A673 (cell line): ENCODE data around the gene ZNF768. TPM values are rescaled to one million over a fixed set of nuclear protein-coding genes. Genes with fewer than 3 reads are reported as not detected.
"Not testable (repeated sequence)": the region's sequence is repeated elsewhere in the genome, so short reads cannot be mapped to it uniquely, and the experiment has no call there.

Experiments used
- BruUV-seq: library from RNA; stranded (reverse); fragments of 400-500 nt; replicated peaks from 2 replicates; lab custom pipeline; 2021; lab: Mats Ljungman, UMichigan
- CTCF ChIA-PET: fragments of 300-600 bp; sonication (Branson Sonifier 250); formaldehyde crosslinking; loops from one replicate; lab custom pipeline; 2022; ENCODE audit warnings: antibody characterized with exemption; lab: Charles Lee
- POLR2A ChIA-PET: fragments of 300-600 bp; sonication (Branson Sonifier 250); formaldehyde crosslinking; loops from one replicate; lab custom pipeline; 2022; ENCODE audit warnings: antibody characterized with exemption; ENCODE audit not compliant: low non-redundant PET; lab: Charles Lee
- DNase-seq: peaks from one replicate; pipeline ENCODE4 v3.0.0-alpha.2; 2015; ENCODE audit warnings: low spot score
- H3K27ac ChIP-seq: fragments of 200-600 bp; sonication (generic); 2 replicates; pipeline ENCODE4 v1.5.1; 2016; ENCODE audit warnings: mixed run types, low read depth, mild to moderate bottlenecking, mixed read lengths, antibody characterized with exemption, low read length; ENCODE audit not compliant: poor library complexity, severe bottlenecking
- H3K27me3 ChIP-seq: fragments of 200-600 bp; sonication (generic); replicated peaks from 2 replicates; pipeline ENCODE4 v1.6.1; 2017; ENCODE audit warnings: mixed run types, low read depth, mild to moderate bottlenecking, mixed read lengths, antibody characterized with exemption, low read length; ENCODE audit not compliant: insufficient read depth, poor library complexity
- H3K36me3 ChIP-seq: fragments of 200-600 bp; sonication (generic); 2 replicates; pipeline ENCODE4 v1.6.1; 2016; ENCODE audit warnings: mixed run types, mild to moderate bottlenecking, mixed read lengths, antibody characterized with exemption, low read length; ENCODE audit not compliant: insufficient read depth, poor library complexity, severe bottlenecking
- H3K4me1 ChIP-seq: fragments of 200-600 bp; sonication (generic); 2 replicates; pipeline ENCODE4 v1.6.1; 2017; ENCODE audit warnings: mixed run types, mild to moderate bottlenecking, mixed read lengths, antibody characterized with exemption, low read length; ENCODE audit not compliant: insufficient read depth, poor library complexity, severe bottlenecking
- H3K4me3 ChIP-seq: fragments of 200-600 bp; sonication (generic); 2 replicates; pipeline ENCODE4 v1.5.1; 2016; ENCODE audit warnings: low read depth, mixed run types, mild to moderate bottlenecking, mixed read lengths, low read length; ENCODE audit not compliant: poor library complexity, severe bottlenecking
- H3K9me3 ChIP-seq: fragments of 200-600 bp; sonication (generic); 2 replicates; pipeline ENCODE4 v1.6.1; 2016; ENCODE audit warnings: mixed run types, low read depth, mild to moderate bottlenecking, mixed read lengths, antibody characterized with exemption, low read length; ENCODE audit not compliant: poor library complexity, severe bottlenecking
- EZH2 ChIP-seq: fragments of 200-600 bp; sonication (generic); IDR thresholded peaks from 2 replicates; pipeline ENCODE4 v1.6.1; 2017; ENCODE audit warnings: borderline replicate concordance, low read depth, mild to moderate bottlenecking, mixed read lengths, antibody characterized with exemption, low read length; ENCODE audit not compliant: poor library complexity, severe bottlenecking
- intact Hi-C: fragments of 100-400 bp; cut with micrococcal nuclease; formaldehyde crosslinking; loops from one replicate; pipeline ENCODE4 v1.10.0; 2022; ENCODE audit not compliant: unreplicated experiment
- total RNA-seq: library from RNA; stranded (reverse); gene quantifications from 2 replicates; pipeline ENCODE4 v1.2.3, GENCODE V29; 2021
- TF ChIP-seq, protein P1 (sequence below): fragments of 300-800, 200-600 bp; sonication (generic); conservative IDR thresholded peaks from 2 replicates; pipeline ENCODE4 v1.5.1; 2017; ENCODE audit warnings: low read depth, mild to moderate bottlenecking, antibody characterized with exemption, low read length, moderate library complexity, mixed read lengths

The ZNF768 gene
- total RNA-seq, 1 experiment from 2014 or later = 32.7 TPM

DNA sequence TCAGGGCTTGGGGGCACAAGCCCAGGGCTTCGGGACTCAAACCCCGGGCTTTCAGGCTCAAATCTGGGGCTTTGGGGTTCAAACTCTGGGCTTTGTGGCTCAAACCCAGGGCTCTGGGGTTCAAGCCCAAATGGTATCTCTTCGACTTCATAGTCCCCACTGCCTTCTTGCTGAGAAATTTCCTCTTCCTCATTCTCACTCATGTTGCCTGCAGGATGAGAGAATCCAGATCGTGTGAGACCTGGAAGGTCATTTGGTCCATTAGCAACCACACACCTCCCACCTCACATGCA lies 576 bp downstream of the ZNF768 start:
- BruUV-seq = TSS peak; percentile 30
- H3K36me3 ChIP-seq = peaks cover 11% of the 10 kb centered on the region
- ChIA-PET POLR2A (no interaction called here), CTCF (no interaction called here)
- peak overlapping the region; percentile 86 for H3K4me3 ChIP-seq
- peak overlapping the region; percentile 95 for H3K27ac ChIP-seq
- DNase-seq = no peak
- peaks cover 12% of the 10 kb centered on the region for H3K4me1 ChIP-seq
- intact Hi-C loops = no loop called here
- TF ChIP-seq, protein P1, sequence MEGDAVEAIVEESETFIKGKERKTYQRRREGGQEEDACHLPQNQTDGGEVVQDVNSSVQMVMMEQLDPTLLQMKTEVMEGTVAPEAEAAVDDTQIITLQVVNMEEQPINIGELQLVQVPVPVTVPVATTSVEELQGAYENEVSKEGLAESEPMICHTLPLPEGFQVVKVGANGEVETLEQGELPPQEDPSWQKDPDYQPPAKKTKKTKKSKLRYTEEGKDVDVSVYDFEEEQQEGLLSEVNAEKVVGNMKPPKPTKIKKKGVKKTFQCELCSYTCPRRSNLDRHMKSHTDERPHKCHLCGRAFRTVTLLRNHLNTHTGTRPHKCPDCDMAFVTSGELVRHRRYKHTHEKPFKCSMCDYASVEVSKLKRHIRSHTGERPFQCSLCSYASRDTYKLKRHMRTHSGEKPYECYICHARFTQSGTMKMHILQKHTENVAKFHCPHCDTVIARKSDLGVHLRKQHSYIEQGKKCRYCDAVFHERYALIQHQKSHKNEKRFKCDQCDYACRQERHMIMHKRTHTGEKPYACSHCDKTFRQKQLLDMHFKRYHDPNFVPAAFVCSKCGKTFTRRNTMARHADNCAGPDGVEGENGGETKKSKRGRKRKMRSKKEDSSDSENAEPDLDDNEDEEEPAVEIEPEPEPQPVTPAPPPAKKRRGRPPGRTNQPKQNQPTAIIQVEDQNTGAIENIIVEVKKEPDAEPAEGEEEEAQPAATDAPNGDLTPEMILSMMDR = no peak
- H3K9me3 ChIP-seq = no peaks in the 10 kb centered on the region
- no peaks in the 10 kb centered on the region for H3K27me3 ChIP-seq

DNA sequence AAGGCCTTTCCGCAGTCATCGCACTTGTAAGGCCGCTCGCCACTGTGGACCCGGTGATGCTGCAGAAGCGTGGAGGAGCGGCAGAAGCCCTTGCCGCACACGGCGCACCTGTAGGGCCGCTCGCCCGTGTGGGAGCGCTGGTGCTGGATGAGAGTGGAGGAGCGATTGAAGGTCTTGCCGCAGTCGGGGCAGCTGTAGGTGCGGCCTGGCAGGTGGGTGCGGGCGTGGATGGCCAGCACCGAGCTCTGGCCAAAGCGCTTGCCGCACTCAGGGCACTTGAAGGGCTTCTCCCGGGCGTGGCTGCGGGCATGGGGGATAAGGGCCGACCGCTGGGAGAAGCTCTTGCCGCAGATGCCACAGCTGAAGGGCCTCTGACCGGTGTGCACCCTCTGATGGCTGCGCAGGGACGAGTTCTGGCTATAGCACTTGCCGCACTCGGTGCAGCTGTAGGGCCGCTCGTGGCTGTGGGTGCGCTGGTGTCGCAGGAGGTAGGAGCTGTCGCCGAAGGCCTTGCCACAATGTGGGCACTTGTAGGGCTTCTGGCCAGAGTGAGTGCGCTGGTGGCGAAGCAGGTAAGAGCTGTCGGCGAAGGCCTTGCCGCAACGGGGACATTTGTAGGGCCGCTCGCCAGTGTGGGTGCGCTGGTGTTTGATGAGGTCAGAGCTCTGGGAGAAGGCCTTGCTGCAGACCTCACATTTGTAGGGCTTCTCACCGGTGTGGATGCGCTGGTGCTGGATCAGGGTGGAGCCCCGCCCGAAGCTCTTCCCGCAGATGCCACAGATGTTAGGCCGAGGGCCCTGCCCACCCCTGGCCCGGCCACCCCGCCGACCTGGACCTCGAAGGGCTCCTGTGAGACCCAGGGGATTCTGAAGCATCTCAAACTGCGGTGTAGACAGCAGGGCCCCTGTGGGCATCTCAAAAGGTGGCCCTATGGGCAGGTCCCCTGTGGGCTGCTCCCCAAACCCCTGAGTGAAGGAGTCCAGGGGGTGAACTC lies 1.5 kb downstream of the ZNF768 start:
- peaks cover 12% of the 10 kb centered on the region for H3K4me1 ChIP-seq
- ChIA-PET CTCF (interaction anchor here (0.6 to 0.7 kb wide), 2 partner anchors 14 to 69 kb away, joined by 4 to 9 read pairs; no protein-coding TSS in a partner anchor), POLR2A (interaction anchor here (0.6 kb wide), 1 partner anchor 12 kb away, joined by 3 read pairs; no protein-coding TSS in a partner anchor)
- no peaks in the 10 kb centered on the region for H3K9me3 ChIP-seq
- H3K27me3 ChIP-seq = no peaks in the 10 kb centered on the region
- no peak for TF ChIP-seq EZH2
- TF ChIP-seq, protein P1 = no peak
- DNase-seq = no peak
- H3K4me3 ChIP-seq = no peak overlapping the region
- BruUV-seq = no TSS peak
- intact Hi-C loops = no loop called here
- peaks cover 9% of the 10 kb centered on the region for H3K36me3 ChIP-seq
- no peak overlapping the region for H3K27ac ChIP-seq

DNA sequence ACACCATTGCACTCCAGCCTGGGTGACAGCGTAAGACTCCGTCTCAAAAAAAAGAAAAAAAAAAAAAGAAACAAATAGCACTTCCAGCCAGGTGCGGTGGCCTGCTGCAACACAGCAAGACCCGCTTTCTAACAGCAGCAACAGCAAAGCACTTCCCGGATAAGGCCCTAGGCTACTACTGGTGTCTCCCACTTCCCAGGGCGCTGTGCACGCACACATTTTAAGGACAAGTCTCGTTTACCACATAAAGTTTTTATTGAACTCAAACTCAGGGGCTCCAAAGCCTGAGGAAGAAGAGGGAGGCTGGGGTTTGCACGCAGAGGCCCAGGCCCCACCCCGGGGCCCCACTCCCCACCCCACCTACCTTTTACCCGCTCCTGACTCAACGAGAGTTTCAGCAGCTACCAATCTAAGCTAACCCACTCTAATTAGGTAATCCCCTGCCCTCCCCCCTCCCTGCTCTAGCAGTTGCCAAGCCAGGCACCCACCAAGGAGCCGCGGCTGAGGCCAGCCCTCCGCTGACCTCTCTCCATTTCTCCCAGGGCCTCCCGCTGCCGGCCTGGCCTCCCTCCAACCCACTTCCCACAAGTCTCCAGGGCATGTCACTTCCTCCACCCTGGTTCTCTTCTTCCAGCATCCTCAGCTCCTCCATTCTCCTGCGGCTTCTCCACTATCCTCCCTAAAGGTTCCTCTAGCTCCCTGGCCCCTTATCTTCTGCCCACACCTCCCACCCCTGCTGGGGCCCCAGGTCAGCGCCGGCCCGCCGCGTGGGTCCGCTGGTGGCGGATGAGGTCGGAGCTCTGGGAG lies 2.4 kb downstream of the ZNF768 start:
- TF ChIP-seq EZH2 = no peak
- TF ChIP-seq, protein P1 = no peak
- CTCF ChIA-PET = interaction anchor here (0.6 to 0.7 kb wide), 2 partner anchors 13 to 68 kb away, joined by 4 to 9 read pairs; no protein-coding TSS in a partner anchor
- DNase-seq = no peak
- H3K27ac ChIP-seq = no peak overlapping the region
- H3K4me1 ChIP-seq = peaks cover 12% of the 10 kb centered on the region
- no TSS peak for BruUV-seq
- H3K27me3 ChIP-seq = no peaks in the 10 kb centered on the region
- POLR2A ChIA-PET = no interaction called here
- no peak overlapping the region for H3K4me3 ChIP-seq
- intact Hi-C loops = no loop called here
- no peaks in the 10 kb centered on the region for H3K9me3 ChIP-seq
- H3K36me3 ChIP-seq = peaks cover 9% of the 10 kb centered on the region

DNA sequence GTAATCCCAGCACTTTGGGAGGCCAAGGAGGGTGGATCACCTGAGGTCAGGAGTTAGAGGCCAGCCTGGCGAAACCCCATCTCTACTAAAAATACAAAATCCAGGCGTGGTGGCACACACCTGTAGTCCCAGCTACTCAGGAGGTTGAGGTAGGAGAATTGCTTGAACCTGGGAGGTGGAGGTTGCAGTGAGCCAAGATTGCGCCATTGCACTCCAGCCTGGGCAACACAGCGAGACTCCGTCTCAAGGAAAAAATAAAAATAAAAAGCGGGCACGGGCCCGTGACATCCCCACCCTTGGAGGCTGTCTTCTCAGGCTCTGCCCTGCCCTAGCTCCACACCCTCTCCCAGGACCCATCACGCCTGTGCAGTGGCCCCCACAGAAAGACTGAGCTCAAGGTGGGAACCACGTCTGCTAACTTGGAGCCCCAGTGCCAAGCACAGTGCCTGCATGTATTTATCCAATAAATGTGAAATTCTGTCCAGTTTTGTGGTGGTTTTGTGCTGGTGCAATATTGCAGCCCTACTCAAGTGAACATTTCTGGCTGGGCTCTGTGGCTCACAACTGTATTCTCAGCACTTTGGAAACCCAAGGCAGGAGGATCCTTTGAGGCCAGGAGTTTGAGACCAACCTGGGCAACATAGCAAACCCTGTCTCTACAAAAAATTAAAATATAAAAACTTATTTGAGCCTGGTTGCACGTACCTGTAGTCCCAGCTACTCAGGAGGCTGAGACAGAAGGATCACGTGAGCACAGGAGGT lies 3.5 kb downstream of the ZNF768 start:
- DNase-seq, H3K27ac ChIP-seq, intact Hi-C loops, H3K27me3 ChIP-seq, H3K4me3 ChIP-seq, H3K4me1 ChIP-seq, POLR2A ChIA-PET, H3K9me3 ChIP-seq, CTCF ChIA-PET, BruUV-seq, H3K36me3 ChIP-seq: not testable (repeated sequence)
